ENCODE measurements around the gene ASAH2B.
"Not testable (repeated sequence)": the region's sequence is repeated elsewhere in the genome, so short reads cannot be mapped to it uniquely, and the experiment has no call there.

The ASAH2B gene

DNA sequence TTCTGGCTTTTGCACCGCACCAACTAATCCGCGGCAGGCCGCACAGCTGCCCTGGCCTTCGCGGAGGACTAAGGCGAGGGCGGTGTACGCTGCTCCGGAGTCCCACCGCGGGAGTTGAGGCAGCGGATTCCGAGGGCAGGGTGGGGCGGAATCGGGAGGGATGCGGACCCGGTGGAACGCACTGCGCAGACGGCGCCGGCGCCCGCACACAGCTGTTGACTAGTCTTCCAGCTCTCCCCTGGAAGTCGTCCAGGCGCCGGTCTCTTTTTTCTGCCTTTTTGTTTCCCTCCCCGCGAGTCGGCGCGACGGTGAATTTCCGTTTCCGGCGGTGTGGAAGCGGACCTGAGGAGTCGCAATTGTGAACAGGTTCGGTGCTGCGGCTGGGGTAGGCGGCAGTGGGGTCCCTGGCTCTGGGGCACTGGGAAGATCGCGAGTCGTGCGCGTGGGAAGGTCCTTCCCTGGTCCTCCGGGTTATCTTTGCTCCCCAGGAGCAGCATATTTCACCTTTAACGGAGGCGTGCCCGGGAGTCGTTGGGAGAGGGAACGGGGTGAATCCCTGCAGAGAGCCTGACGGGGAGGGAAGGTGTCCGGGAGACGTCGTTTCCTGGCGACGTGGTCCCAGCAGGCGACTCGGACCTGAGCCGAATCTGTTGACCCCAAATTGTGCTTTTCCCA is at the start of gene ASAH2B:
ASAH2B (plus strand) TSS at position 319 of the 675 bp plus-strand sequence. CDS start 5,195 bp downstream, outside the sequence.
- DNase-seq (ENCODE audit: low spot score), result peak; percentile 13

- not testable (repeated sequence) for DNase-seq (ENCODE audit: low spot score)
Measured at GRCh38 chr10:50697819-50698218, 41.9 kb upstream of the ASAH2B start.

- not testable (repeated sequence) for DNase-seq (ENCODE audit: low spot score)
Measured at GRCh38 chr10:50701947-50702346, 37.8 kb upstream of the ASAH2B start.

DNA sequence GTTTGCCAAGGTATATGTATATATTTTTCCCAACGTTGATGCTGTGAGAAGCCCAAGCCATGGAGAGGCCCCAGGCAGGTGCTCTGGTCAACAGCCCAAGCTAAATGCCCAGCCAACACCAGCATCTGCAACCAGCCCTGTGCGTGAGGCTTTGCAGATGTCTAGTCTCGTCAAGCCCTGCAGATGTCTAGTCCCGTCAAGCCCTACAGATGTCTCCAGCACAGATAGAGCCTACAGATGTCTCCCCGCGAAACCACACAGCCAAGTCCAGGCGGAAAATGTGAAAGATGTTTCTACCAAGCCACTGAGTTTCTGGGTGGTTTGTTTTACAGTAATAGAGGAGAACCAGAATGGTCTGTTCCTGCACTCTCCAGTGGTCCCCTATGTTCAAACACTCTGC is 36.7 kb upstream of the ASAH2B start:
- DNase-seq (ENCODE audit: low spot score), result not testable (repeated sequence)

DNA sequence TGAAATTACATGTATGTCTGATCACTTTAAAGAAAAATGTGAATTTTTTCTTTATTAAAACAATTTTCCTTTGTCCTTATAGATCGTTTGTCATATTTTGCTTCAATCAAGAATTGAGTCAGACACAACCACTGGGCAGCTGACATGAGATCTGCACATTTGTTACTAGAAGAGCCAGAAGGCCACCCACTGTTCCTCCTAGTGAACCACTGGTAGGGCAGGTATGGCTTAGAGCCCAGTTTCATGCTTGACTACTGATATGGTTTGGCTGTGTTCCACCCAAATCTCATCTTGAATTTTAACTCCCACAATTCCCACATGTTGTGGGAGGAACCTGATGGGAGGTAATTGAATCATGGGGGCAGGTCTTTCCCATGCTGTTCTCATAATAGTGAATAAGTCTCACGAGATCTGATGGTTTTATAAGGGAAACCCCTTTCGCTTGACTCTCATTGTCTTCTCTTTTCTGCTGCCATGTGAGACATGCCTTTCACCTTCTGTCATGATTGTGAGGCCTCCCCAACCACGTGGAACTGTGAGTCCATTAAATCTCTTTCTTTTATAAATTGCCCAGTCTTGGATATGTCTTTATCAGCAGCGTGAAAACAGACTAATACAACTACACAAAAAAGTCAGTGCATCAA is 35.2 kb upstream of the ASAH2B start:
- DNase-seq (ENCODE audit: low spot score), result not testable (repeated sequence)

DNA sequence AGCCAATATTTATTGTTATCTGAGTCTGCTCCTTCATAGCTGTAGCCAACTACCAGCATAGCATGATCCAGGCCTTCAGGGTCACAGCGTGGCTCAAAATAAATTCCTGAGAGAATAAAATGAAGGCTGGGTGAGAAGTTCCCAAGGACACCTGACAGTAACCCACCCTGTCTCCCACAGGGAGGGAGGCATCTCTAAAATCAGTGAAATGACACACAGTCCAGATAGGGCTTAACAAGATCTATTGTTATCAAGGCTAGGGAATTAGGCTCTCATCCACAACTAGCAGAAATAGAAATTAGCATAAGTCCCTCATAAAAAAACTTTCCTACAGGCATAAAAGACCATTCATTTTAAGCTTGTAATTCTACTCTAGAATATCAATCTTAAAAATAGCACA is 33.7 kb upstream of the ASAH2B start:
- DNase-seq (ENCODE audit: low spot score), result not testable (repeated sequence)

DNA sequence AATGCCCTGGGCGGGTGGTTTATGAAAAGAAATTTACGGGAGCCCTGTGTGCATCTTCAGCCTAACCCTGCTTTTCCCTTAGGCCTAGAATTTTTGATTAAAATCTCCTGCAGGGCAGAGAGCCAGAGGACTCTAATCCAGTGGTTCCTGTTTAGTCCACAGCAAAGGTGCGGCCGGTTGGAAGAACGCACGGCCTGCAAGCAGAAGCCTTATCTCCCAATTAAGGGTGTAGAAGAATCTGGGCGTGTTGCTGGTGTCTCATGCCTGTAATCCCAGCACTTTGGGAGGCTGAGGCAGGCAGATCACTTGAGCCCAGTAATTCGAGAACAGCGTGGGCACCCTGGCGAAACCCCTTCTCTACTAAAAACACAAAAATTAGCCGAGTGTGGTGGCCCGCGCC is 29.5 kb upstream of the ASAH2B start:
- not testable (repeated sequence) for DNase-seq (ENCODE audit: low spot score)

DNA sequence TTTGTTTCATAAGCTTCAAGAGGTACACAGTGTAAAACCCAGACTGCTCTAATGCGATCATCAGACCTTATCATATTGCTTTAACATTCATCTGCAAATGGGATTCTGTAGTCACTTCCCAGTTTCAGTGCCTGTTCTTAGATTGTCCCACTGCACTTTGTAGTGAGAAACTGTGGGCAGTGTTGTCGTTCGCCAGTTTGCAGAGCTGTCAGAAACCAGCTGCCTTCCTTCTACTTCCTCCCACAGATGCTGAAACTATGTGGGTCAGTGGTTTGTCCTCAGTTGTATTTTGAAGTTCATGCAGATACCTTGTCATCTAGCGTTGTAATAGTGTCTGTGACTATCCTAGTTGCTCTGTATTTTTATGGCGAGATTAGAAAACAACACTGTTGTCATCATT is 15.9 kb upstream of the ASAH2B start:
- DNase-seq (ENCODE audit: low spot score), result not testable (repeated sequence)

DNA sequence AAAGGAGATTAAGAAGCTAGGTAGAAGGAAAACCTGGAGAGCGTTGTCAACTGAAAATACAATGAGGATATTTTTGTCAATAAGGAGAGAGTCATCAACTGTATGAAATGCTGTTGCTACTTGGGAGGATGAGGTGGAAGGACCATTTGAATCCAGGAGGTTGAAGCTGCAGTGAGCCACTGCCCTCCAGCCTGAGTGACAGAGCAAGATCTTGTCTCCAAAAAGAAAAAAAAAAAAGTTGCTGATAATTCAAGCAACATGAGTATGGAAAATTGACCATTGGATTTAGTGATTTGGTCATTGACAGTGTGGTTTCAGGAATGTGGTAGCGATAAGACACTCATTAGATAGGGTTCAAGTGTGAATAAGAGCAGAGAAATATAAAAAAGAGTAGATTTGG is 11.6 kb upstream of the ASAH2B start:
- not testable (repeated sequence) for DNase-seq (ENCODE audit: low spot score)

GRCh38 chr10:50738987-50739617 is 634 bp upstream of the ASAH2B start:
- not testable (repeated sequence) for DNase-seq (ENCODE audit: low spot score)

DNA sequence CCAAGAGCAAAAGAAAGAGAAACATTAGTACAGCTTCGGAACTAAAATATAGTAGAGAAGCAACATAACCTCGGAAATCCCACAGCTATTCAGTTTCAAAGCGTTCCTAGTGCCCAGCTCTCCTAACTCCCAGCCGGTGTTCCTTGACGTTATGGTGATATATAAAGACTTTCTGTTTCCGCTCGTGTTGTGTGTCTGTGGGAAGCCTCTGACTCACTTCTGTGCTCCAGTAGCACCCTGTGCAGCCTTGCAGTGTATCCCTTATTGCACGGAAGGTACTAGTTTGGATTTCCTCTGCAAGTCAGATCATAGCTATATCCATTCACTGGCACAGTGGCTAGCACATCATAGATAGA is 535 bp downstream of the ASAH2B start:
- DNase-seq (ENCODE audit: low spot score), result no peak

DNA sequence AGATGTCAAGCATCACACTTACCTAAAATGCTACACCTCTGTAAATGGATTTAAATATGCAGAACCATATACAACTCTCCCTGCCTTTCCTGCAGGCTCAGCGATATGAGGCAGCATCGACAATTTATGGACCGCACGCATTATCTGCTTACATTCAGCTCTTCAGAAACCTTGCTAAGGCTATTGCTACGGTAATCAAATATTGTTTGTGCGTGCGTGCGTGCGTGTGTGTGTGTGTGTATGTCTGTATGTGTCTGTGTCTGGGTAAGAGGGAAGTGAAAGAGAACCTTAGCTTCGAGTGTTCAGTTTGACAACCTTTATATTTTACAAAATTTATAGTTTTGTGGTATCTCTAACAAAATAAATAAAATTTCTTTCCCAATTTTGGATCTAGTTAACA is 3.1 kb downstream of the ASAH2B start:
- DNase-seq (ENCODE audit: low spot score), result not testable (repeated sequence)

DNA sequence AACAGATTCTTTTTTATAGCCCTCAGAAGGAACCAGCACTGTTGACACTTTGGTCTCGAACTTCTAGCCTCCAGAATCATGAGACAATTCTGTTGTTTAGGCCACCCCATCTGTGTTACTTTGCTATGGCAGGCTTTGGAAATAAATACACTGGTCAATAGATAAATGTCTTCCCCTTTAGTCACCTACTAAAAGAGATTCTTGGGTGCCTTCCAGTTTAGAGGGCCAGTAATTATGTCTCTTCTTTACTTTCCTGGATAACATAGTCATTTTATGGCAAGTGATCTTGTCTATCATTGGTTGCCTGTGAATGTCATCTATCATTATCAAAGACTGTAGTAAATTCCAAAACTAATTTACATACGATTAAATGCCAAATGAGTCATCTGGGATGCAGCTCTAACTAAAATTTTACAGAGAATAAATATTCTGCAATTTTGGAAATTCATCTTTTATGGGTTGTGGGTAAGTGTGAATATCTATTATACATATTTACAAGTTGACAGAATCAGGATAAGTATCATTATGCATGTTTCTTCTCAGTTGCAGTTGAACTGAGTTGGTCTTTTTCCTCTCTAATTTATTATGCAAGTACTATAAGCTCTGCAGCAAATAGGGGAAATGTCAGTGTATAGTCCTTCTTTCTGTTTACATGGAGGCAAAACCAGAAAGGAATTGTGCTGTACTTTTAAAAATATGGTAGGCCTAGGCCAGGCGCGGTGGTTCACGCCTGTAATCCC is 27.2 kb downstream of the ASAH2B start:
- not testable (repeated sequence) for DNase-seq (ENCODE audit: low spot score)

DNA sequence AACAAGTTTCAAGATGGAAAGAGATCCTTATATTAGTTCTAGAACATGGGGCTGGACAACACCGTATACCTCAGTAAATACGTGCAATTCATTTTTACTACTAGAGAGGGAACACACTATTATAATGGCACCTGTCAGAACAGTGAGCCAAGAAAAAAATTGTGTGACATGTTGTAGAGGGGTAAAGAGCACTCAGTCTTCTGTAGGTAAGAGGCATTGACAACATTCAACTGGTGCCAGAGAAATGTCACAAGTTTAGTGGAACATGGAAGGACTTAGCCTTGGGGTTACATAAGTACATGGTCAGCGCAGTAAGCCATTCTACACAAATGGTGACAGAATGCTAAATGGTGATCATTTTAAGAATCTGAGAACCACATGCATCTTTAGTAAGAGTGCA is 32.3 kb downstream of the ASAH2B start:
- DNase-seq (ENCODE audit: low spot score), result not testable (repeated sequence)

DNA sequence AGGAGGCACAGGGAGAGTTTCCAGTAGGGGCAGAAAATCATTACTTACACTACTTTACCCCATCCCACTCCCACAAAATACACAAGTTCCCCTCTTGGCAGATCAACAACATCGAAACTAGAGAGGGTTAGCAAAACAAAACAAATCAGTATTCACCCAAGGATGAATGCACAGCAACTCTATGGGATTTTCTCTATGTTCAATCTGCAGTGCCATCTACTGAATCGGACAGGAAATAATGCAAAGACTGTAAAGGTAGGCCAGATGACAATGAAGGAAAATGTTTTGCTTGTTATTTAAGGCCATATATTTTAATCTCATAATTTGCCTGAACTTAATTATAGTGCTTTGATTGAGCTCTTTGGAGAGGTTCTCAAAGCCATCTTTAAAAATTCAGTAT is 35.1 kb downstream of the ASAH2B start:
- not testable (repeated sequence) for DNase-seq (ENCODE audit: low spot score)

DNA sequence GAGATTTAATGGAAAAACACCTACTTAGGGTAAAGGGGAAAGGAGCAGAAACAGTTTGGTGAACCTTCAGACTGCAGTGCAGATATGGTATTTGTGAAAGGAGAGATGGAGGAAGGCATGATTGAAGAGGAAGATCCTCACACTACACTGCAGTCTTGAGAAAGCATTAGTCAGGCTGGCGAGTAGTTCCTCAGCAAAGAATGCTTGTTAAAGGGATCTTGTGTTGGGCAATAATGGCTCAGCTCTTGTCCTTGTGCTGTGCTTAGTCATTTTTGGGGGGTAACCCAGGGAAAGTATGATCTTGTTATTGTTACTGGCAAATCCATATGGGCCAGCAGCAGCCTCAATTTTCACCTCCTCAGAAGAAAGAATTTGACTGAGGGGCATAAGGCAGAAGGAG is 40.3 kb downstream of the ASAH2B start:
- not testable (repeated sequence) for DNase-seq (ENCODE audit: low spot score)

- DNase-seq (ENCODE audit: low spot score), result not testable (repeated sequence)
Measured at GRCh38 chr10:50782017-50782416, 42.3 kb downstream of the ASAH2B start.

GRCh38 chr10:50787962-50788361 is 48.2 kb downstream of the ASAH2B start:
- not testable (repeated sequence) for DNase-seq (ENCODE audit: low spot score)

- no peak for DNase-seq (ENCODE audit: low spot score)
Measured at GRCh38 chr10:50788951-50789945, 49.5 kb downstream of the ASAH2B start.

- no peak for DNase-seq (ENCODE audit: low spot score)
Measured at GRCh38 chr10:50794490-50794889, 54.8 kb downstream of the ASAH2B start.

GRCh38 chr10:50796693-50797092 is 57.0 kb downstream of the ASAH2B start:
- no peak for DNase-seq (ENCODE audit: low spot score)
